Ammon's horn (tissue), 1 donor: ENCODE data around the gene ANKRD40CL.
"Not testable (repeated sequence)": the region's sequence is repeated elsewhere in the genome, so short reads cannot be mapped to it uniquely, and the experiment has no call there.

ENCODE experiments used
- DNase-seq: peaks from one replicate; pipeline ENCODE4 v3.0.0-alpha.2; 2016; ENCODE audit warnings: low spot score

The ANKRD40CL gene

GRCh38 chr17:50762177-50762576, 5.1 kb downstream of the ANKRD40CL start:
- no peak for DNase-seq

- DNase-seq, result no peak
These were observed 8.3 kb downstream of the ANKRD40CL start for GRCh38 chr17:50758989-50759544.

GRCh38 chr17:50758524-50758923, 8.8 kb downstream of the ANKRD40CL start:
- no peak for DNase-seq

GRCh38 chr17:50754521-50754920, 12.8 kb downstream of the ANKRD40CL start:
- no peak for DNase-seq

GRCh38 chr17:50749245-50749644, 18.1 kb downstream of the ANKRD40CL start:
- no peak for DNase-seq

- DNase-seq, result no peak
These were observed 21.7 kb downstream of the ANKRD40CL start for GRCh38 chr17:50745631-50746030.

GRCh38 chr17:50739098-50739497, 28.2 kb downstream of the ANKRD40CL start:
- no peak for DNase-seq

- no peak for DNase-seq
These were observed 30.1 kb downstream of the ANKRD40CL start for GRCh38 chr17:50737118-50737698.

GRCh38 chr17:50735287-50735686, 32.0 kb downstream of the ANKRD40CL start:
- no peak for DNase-seq

GRCh38 chr17:50731575-50732460, 35.5 kb downstream of the ANKRD40CL start:
- DNase-seq, result no peak

GRCh38 chr17:50728881-50729765, 38.2 kb downstream of the ANKRD40CL start:
- no peak for DNase-seq

GRCh38 chr17:50728112-50728429, 39.2 kb downstream of the ANKRD40CL start:
- DNase-seq, result no peak

GRCh38 chr17:50725769-50726655, 41.3 kb downstream of the ANKRD40CL start:
- DNase-seq, result no peak

GRCh38 chr17:50724622-50725021, 42.7 kb downstream of the ANKRD40CL start:
- not testable (repeated sequence) for DNase-seq

- DNase-seq, result no peak
These were observed 44.6 kb downstream of the ANKRD40CL start for GRCh38 chr17:50722746-50723145.

- DNase-seq, result no peak
These were observed 45.9 kb downstream of the ANKRD40CL start for GRCh38 chr17:50721194-50722010.

GRCh38 chr17:50719924-50720794, 47.2 kb downstream of the ANKRD40CL start:
- DNase-seq, result no peak

GRCh38 chr17:50719144-50719923, 48.0 kb downstream of the ANKRD40CL start, which contains the start of gene LUC7L3:
LUC7L3 (plus strand) TSS chr17:50719603; CDS start chr17:50719733, 130 bp downstream.
- DNase-seq, result peak; percentile 91
